GM18873 (cell line): ENCODE data around the gene ERBB4.

ENCODE experiments used
- ATAC-seq: cut with Tn5 transposase; IDR thresholded peaks from one replicate; pipeline ENCODE4 v1.9.1; 2021; ENCODE audit warnings: mild to moderate bottlenecking, moderate library complexity, moderate number of reproducible peaks; ENCODE audit not compliant: unreplicated experiment, low FRiP score

ERBB4 gene

DNA sequence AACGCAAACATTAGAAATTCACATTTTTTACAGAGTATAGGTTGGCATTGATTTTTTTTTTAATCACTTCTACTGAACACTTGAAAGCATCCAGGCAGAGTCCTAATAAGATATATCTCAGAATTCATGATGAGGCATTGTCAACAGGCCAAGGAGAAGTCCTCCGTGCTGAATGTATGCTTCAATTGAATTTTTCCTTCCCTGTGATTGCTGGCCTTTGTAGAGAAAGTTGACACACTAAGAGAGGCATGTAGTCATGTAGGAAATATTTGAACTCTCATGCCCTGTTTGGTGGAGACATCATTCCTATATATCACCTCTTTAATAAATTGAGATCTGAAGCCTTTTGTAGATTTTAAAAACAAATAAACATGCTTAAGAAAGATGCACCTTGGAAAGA lies 1137.3 kb downstream of the ERBB4 start:
- ATAC-seq, result no peak

DNA sequence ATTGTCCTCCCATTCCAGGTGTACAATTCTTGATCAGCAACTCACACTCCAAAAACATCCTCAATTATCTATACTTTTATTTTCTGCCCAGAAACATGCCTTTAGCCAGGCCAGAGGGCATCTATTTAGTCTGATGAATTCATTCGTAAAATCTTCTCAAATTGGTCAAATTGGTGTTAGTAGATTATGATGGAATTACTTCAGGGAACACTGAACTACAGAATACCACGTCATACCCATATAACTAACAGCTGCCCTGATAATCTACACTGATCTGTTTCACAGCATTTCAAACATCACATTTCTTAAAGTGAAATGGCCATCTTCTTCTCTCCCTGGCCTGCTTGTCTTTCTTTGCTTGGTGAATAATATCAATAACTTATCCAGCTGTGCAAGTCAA lies 1140.8 kb downstream of the ERBB4 start:
- ATAC-seq, result no peak

DNA sequence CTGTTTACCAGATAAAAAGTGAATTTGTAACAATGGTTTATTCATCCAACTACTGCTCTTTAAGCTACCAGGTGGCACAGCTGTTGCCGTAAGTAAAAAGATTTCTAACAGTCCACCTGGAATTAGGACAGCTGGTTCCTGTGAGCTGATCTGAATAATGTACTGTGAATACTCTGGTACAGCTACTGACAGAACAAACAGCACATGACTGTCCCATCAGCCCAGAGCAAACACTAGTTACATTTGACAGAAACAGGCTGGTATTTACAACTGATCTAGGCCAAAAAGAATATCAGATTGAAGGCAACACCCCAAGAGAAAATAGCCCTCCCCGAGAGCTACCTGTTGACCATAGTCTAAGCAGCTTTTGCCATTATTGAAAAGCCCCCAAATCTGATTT lies 1141.8 kb downstream of the ERBB4 start:
- ATAC-seq, result no peak

DNA sequence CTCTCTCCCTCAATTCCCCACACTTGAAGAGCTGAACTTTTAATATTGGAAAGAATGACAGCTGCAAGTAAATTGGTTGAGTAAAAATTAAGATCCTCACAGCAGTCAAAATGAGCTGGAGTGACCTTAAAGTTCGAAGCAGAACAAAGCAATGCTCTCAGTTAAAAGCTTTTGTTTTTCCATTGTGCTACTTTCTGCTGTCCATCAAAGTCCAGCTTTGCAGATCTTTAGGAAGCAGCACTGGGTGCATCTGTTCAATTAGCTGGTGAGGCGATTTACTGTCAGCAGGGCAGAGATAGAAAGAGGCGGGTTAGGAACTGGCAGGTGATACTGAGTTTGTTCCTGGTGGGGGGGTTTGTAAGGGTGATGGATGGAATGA lies 1147.4 kb downstream of the ERBB4 start:
- ATAC-seq, result no peak

GRCh38 chr2:211390536-211391188 lies 1147.9 kb downstream of the ERBB4 start:
- ATAC-seq, result no peak

DNA sequence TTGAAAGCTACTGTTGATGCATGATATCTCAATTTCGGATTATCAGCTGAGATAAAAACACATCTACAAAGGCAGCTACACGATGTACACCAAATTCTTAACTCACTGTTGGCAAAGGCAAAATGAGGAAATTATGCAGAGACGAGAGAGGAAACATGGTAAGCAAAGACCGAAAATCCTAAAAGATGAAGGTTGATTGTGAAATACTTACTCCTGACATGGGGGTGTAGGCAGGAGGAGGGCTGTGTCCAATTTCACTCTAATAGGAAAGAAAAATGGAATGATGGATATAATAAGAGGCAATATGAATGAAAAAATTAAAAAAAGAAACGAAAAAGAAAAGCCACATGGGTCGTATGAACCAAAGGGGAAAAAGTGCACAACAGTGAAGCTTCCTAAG lies 1150.9 kb downstream of the ERBB4 start:
- no peak for ATAC-seq

- ATAC-seq, result no peak
Measured at GRCh38 chr2:211380041-211380440, 1158.6 kb downstream of the ERBB4 start.

- ATAC-seq, result no peak
Measured at GRCh38 chr2:211376410-211376809, 1162.2 kb downstream of the ERBB4 start.

DNA sequence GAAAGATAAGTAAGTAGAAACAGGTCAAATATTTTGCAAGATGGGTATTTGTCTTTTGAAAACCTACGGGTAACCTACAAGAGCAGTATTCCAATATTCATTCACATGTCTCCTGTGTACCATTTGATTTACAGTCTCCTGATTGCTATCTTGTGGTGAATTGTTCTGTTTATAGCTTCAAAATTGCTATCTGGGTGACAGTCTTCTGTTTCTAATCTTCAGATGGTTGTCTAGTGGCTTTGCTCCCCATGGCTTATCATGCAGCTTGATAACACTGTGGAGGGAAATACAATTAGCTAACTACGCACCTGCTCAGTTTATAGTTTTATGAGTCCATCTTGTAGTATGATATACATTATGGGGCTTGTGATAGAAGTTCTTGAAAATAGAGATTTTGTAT lies 1165.4 kb downstream of the ERBB4 start:
- no peak for ATAC-seq

DNA sequence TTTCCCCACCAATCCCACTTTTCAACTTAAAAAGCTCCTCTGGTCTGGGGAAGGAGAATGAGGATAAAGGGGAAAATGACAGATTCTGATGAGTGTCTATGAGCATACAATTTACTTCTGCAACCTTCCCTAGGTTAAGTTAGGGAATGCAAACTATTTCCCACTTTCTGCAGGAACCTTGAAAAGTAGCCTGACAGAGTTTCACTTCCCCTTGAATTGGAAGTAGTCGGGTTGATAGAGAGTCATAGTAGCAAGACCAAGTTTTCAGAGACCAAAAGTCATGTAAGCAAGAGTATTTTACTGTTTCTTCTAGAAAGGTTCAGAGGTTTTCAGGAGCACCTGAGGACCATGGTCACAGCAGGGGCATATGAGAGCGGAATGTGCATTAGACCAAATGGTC lies 1167.1 kb downstream of the ERBB4 start:
- ATAC-seq, result no peak

DNA sequence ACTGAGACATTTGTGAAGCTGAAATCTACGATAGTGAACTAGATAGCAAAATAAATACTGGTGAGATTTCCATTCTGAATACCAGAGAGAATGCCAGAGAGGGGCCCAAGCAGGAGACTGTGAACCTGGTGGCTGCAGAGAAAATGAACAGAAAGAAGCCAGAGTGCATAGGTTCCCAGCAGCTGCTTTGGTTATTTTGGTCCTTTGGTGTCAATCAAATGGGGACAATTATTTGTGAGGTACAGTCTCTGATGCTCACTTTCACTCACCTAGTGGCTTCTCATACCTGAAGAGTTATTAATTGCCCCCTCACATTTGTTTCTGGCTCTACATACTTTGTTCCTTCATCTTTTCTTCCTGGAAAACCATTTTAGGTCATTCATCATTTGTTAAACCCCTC lies 1170.1 kb downstream of the ERBB4 start:
- ATAC-seq, result no peak

- ATAC-seq, result peak; percentile 95
Measured at GRCh38 chr2:211367711-211368110, 1170.9 kb downstream of the ERBB4 start.

DNA sequence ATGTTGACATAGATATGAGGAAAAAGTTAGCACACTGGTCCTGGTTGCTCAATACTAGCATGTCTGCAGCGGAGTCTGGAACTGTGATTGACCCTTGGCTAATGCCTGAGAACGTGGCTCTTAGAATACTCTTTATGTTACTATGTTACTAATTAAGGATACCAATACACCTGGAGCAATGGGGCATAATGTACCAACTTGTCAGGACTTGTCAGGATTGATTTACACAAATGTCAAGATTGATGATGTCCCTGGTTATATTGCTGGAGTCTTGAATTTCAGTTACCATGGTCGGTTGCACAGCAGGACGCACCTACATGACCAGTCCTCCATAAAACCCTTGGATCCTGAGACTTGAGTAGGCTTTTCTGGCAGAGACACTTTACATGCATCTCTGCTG lies 1171.3 kb downstream of the ERBB4 start:
- peak; percentile 16 for ATAC-seq

- ATAC-seq, result no peak
Measured at GRCh38 chr2:211364911-211365310, 1173.7 kb downstream of the ERBB4 start.

DNA sequence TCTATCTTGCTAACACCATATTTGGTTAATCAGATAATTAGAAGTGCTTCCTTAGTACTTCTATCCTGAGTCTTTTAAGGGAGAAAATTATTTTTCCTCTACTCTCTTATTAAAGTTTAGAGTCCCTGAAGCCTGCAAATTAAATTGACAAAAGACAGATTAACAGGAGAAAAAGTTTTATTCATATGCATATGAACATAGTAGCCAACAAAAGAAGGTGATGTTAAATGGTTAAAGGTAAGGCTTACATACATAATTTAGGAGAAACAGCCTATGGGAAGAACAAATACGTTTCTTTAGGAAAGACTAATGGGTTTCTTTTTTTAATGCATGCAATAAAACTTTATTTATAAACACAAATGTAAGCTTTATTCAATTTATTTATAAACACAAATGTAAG lies 1177.2 kb downstream of the ERBB4 start:
- ATAC-seq, result no peak

DNA sequence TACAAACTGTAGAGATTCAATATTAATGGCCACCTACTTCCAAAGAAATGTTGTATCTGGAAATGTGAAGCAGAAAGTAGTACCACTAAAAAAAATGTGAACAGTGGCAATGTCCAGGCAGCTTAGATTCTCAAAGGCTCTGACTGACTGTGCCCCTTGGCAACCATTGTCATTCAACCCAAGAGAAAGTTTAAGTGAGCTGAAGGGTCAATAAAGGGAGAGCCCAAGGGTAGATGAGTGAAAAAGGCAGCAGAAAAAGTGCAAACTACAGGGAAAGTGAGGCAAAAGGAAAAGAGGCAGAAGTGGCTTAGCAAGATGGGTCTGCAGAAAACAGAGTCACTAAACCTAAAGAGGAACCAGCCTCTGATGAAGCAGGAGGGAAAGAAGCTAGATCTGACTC lies 1179.3 kb downstream of the ERBB4 start:
- no peak for ATAC-seq

- ATAC-seq, result no peak
Measured at GRCh38 chr2:211358504-211358903, 1180.1 kb downstream of the ERBB4 start.

DNA sequence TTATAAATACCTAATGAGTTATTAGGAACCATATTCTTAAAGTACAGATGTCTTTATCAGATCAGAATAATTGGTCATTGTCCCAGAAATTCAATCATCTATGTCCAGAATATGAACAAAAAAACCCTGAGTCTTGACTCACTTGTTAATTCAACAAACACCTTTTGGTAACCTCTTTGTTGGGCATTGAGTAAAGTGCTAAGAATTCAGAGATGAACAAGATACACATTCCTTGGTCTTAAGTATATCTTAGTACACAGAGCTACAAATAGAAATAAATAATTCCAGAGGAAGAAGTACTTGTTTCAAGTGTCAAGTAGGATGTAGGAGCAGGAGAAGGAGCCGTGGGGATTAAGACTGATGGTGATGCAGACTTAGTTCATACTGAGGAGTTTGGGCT lies 1184.1 kb downstream of the ERBB4 start:
- ATAC-seq, result no peak

DNA sequence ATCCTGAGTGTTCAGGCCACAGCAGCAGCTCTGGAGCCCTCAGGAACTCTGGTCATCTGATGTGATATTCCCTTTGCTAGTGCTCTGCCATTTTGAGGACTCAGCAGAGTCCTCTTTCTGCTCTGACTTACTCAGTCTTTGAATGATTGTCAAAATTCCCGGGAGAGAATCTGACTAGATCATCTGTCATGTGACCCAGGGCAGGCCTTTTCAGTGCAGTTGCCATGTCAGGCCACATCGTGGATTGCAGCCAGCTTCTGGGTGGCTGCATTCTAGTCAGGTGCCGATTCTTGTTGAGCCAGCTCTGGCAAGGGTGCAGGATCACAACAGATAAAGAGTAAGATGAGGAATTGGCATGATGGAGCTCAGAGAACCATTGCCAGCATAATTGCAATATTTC lies 1186.6 kb downstream of the ERBB4 start:
- no peak for ATAC-seq

- ATAC-seq, result no peak
Measured at GRCh38 chr2:211349031-211349430, 1189.6 kb downstream of the ERBB4 start.

DNA sequence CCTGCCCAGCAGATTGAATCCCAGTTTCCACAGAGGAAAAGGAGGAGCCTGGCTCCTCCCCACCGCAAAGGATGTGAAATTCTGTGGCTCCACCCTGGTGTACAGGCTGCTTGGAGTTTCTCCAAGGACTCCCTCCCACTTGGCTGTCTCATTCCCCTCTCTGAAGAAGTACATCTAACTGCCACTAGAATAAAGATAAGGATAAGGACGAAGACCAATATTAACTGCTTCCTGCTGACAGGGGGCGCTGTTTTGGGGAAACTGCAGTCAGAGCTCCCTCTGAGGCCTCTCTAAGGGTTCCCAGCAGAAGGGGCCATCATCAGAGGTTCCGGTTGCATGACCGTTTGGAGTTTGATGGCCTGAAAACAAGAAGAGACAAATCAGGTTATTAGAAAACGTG lies 1191.3 kb downstream of the ERBB4 start:
- no peak for ATAC-seq

GRCh38 chr2:211344289-211344688 lies 1194.3 kb downstream of the ERBB4 start:
- no peak for ATAC-seq

DNA sequence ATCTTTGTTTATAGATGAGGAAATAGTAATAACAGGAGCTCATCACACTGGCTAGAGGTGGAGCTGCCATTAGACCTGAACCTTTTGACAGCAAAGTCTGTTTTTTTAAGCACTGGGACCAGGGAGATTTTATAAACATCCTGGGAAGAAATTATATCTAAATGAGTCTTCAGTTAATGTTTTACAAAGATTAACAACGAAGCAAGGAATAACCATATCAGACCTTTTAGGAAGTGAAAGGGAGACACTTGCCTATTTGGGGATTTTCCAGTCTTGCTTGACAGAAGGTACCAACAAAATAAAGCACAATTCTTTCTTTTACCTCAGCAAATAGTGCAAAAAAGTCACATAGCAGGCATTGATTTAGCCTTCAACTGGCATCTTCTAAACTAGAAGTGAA lies 1205.2 kb downstream of the ERBB4 start:
- ATAC-seq, result no peak
